ENCODE results near the gene YARS1.
"Not testable (repeated sequence)": the region's sequence is repeated elsewhere in the genome, so short reads cannot be mapped to it uniquely, and the experiment has no call there.

The YARS1 gene

DNA sequence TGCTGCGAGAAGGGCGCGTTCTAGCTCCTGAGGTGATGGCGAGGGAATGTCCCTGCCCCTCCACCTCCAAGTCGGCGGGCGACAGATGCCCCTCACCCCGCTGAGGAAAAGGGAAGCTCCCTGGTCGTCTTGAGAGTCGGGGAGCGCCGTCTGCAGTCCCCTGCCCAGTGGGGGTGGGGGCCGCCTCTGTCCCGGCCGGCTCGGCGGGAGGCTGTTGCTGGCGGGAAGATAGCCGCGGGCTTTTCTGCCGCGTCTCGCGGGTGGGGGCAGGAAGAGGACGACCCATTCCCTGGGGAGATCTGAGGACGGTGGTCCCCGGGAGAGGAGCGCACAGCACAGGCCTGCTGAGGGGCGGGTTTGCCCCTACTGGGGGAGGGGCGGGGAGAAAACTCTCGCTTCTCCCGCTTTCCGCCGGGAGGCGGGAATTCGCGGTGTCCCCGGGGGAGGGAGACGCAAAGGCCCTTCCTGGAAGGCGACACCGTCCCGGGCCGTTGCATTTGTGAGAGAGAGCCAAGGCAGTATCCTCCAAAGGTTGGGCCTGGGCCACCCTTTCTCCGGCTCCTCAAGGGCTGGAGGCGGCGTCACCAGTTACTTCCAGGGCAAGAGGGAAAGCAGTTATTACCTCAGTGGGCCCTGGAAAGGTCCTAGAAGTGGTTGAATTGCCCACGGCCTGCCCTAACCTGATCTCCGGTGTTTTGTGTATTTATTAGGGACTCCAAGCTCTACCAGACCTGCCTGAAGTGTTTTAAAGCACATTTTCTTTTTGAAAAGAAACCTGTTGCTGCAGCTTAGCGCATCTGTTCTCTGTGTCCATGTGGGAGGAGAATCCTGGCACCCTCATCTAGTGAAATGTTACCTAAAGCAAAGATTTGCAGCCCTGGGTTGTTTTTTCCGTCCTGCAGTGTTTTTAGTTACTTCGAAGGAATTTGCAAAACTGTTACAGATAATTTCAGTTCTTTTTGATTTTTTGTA, 943 bp upstream of the YARS1 start:
- in situ Hi-C loops (cut with MboI; ENCODE audit: low sequenced_read_pairs) = no loop called here

- in situ Hi-C loops (cut with MboI; ENCODE audit: low sequenced_read_pairs) = no loop called here
Observed at GRCh38 chr1:32816676-32817158, 441 bp downstream of the YARS1 start.

DNA sequence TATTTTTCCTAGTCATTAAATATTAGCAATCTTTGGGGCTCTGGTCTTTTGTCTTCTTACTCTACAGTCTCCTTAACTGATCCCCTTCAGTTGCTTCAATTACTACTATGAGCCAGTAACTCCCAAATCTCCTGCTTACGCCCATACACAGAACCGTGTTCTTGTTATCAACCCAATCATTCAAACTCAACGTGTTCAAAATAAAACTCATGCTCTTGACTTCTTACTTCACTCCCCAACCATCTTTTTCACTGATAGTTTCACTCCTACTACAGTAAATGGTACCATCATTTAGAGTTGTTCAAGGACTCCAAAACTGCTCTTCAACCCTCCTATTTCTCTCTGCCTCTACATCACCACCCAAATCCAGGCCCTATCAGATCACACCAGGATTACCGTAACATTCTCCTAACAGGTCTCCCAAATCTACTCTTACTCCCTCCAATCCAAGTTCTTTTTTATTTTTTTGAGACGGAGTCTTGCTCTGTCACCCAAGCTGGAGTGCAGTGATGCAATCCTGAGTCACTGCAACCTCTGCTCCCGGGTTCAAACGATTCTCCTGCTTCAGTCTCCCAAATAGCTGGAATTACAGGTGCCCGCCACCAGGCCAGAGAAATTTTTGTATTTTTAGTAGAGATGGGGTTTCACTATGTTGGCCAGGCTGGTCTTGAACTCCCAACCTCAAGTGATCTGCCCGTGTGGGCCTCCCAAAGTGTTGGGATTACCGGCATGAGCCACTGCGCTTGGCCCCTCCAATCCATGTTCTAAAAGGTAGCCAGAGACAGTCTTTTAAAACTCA, 3.0 kb downstream of the YARS1 start:
- in situ Hi-C loops (cut with MboI; ENCODE audit: low sequenced_read_pairs) = no loop called here

DNA sequence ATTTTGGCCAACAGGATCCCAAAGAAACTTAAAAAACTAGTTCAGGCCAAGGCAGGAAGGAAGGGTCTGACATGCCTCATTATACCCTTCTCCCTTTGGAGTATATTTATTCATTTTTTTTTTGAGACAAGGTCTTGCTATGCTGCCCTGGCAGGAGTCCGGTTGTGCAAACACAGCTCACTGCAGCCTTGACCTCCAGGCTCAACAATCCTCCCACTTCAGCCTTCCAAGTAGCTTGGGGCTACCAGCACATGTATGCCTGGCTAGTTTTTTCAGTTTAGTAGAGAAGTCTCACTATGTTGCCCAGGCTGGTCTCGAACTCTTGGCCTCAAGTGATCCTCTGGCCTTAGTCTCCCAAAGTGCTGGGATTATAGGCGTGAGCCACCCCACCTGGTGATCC, 5.2 kb downstream of the YARS1 start:
- in situ Hi-C loops (cut with MboI; ENCODE audit: low sequenced_read_pairs) = no loop called here

- in situ Hi-C loops (cut with MboI; ENCODE audit: low sequenced_read_pairs) = no loop called here
Observed at GRCh38 chr1:32811265-32811664, 5.9 kb downstream of the YARS1 start.

DNA sequence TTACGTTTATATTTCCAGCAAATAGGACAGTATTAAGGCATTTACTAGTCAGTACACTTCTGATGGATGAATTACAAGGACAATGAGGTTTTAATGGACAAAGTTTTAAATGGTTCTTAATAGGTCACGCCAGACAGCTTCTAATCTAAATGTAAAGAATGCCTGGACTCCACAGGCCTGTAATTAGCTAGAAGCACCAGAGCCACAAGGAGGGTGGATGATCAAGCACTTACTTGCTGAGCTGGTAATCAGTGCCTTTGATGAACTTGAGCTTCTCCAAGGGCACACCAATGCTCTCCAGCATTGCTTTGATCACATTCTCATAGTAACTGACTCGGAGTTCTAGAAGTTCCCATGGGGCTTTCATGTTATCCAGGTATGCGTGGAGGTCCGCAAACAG, 6.8 kb downstream of the YARS1 start:
- in situ Hi-C loops (cut with MboI; ENCODE audit: low sequenced_read_pairs) = no loop called here

GRCh38 chr1:32808580-32808979, 8.6 kb downstream of the YARS1 start:
- in situ Hi-C loops (cut with MboI; ENCODE audit: low sequenced_read_pairs) = no loop called here

- in situ Hi-C loops (cut with MboI; ENCODE audit: low sequenced_read_pairs) = no loop called here
Observed at GRCh38 chr1:32806910-32807523, 10.1 kb downstream of the YARS1 start.

GRCh38 chr1:32806290-32806689, 10.9 kb downstream of the YARS1 start:
- in situ Hi-C loops (cut with MboI; ENCODE audit: low sequenced_read_pairs) = no loop called here

DNA sequence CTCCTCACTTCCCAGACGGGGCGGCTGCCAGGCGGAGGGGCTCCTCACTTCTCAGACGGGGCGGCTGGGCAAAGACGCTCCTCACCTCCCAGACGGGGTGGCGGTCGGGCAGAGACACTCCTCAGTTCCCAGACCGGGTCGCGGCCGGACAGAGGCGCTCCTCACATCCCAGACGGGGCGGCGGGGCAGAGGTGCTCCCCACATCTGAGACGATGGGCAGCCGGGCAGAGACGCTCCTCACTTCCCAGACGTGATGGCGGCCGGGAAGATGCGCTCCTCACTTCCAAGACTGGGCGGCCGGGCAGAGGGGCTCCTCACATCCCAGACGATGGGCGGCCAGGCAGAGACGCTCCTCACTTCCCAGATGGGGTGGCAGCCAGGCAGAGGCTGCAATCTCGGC, 12.7 kb downstream of the YARS1 start:
- in situ Hi-C loops (cut with MboI; ENCODE audit: low sequenced_read_pairs) = not testable (repeated sequence)

DNA sequence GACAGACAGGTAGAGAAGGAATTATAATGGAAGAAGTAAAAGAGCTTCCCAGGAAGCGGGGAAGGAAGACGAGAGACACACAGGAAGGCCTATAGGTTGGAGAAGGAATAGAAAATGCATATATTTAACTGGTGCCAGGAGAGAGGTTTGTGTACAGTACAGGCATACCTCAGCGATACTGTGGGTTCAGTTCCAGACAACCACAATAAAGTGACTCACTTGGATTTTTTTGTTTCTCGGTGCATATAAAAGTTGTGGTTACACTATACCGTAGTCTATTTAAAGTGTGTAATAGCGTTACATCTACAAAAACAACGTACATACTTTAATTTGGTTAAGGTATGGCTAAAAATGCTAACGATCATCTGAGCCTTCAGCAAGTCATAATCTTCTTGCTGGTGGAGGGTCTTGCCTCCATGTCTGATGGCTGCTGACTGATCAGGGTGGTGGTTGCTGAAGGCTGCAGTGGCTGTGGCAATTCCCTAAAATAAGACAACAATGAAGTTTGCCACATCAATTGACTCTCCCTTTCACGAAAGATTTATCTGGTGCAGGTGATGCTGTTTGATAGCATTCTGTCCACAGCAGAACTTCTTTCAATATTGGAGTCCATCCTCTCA, 16.0 kb downstream of the YARS1 start:
- in situ Hi-C loops (cut with MboI; ENCODE audit: low sequenced_read_pairs) = no loop called here

GRCh38 chr1:32798679-32799416, 18.3 kb downstream of the YARS1 start:
- in situ Hi-C loops (cut with MboI; ENCODE audit: low sequenced_read_pairs) = no loop called here

DNA sequence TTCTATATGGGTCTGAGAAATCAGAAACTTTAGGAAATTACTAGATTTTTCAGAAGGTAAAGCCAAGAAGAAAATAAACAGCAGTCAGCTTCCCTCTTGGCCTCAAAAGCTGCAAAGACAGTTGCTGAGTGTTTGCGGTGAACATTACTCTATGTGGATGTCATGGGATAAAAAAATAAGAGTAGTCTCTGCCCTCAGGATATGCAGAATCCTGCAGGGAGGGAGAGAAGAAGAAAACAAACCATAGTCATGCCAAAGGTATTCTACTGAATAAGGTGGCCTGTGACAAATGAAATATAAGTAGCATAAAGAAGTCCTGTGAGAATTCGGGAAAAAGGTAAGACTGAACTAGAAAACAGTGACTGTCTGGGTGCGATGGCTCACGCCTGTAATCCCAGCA, 19.0 kb downstream of the YARS1 start:
- in situ Hi-C loops (cut with MboI; ENCODE audit: low sequenced_read_pairs) = no loop called here

GRCh38 chr1:32797456-32797855, 19.7 kb downstream of the YARS1 start:
- in situ Hi-C loops (cut with MboI; ENCODE audit: low sequenced_read_pairs) = no loop called here

DNA sequence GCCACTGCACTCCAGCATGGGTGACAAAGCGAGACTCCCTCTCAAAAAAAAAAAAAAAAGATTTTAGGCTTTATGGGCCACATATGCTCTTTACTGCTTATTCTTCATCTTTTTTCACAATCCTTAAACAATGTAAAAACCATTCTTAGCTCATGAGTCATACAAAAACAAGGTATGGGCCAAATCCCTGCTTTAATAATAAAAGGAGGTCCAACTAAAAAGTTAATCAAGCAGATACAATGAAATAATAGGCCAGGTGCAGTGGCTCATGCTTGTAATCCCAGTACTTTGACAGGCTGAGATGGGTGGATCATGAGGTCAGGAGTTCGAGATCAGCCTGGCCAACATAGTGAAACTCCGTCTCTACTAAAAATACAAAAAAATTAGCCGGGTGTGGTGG, 21.4 kb downstream of the YARS1 start:
- in situ Hi-C loops (cut with MboI; ENCODE audit: low sequenced_read_pairs) = not testable (repeated sequence)

- in situ Hi-C loops (cut with MboI; ENCODE audit: low sequenced_read_pairs) = no loop called here
Observed at GRCh38 chr1:32791881-32792280, 25.3 kb downstream of the YARS1 start.

- in situ Hi-C loops (cut with MboI; ENCODE audit: low sequenced_read_pairs) = not testable (repeated sequence)
Observed at GRCh38 chr1:32789356-32789755, 27.8 kb downstream of the YARS1 start.

GRCh38 chr1:32786856-32787255, 30.3 kb downstream of the YARS1 start:
- in situ Hi-C loops (cut with MboI; ENCODE audit: low sequenced_read_pairs) = no loop called here

- in situ Hi-C loops (cut with MboI; ENCODE audit: low sequenced_read_pairs) = no loop called here
Observed at GRCh38 chr1:32784817-32785216, 32.3 kb downstream of the YARS1 start.

DNA sequence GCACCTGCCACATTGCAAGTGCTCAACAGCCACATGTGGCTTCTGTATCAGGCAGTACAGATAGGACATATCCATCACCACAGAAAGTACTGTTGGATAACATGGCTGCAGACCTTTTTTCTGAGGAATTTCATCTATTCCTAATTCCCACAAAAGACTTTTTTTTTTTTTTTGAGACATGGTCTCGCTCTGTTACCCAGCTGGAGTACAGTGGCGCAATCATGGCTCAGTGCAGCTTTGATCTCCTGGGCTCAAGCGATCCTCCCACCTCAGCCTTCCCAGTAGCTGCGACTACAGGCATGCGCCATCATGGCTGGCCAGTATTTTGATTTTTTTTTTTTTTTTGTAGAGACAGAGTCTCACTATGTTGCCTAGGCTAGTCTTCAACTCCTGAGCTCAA, 33.3 kb downstream of the YARS1 start:
- in situ Hi-C loops (cut with MboI; ENCODE audit: low sequenced_read_pairs) = no loop called here

All from hTERT RPE-1 (cell line).